LNCaP clone FGC (cell line): Measurements from ENCODE around the gene WDHD1.
"Not testable (repeated sequence)": the region's sequence is repeated elsewhere in the genome, so short reads cannot be mapped to it uniquely, and the experiment has no call there.

Experiments used
- DNase-seq: peaks from one replicate; pipeline ENCODE4 v3.0.0-alpha.2; 2011; ENCODE audit warnings: low read depth
- H3K4me3 ChIP-seq: 2 replicates; pipeline ENCODE4 v1.5.1; 2011; ENCODE audit warnings: mild to moderate bottlenecking, low read depth, low read length, control low read depth
- CTCF ChIP-seq: IDR thresholded peaks from 2 replicates; pipeline ENCODE4 v1.5.1; 2012; ENCODE audit warnings: mild to moderate bottlenecking; ENCODE audit not compliant: control insufficient read depth, insufficient read depth; ENCODE audit errors: extremely low read depth

Gene WDHD1

GRCh38 chr14:54901380-54902142 lies 125.3 kb downstream of the WDHD1 start:
- DNase-seq, result no peak
- H3K4me3 ChIP-seq, result peak overlapping the region; percentile 73
- no peak for TF ChIP-seq CTCF

- H3K4me3 ChIP-seq, result no peak overlapping the region
- TF ChIP-seq CTCF, result no peak
These were observed 127.3 kb downstream of the WDHD1 start for GRCh38 chr14:54899573-54899972.

GRCh38 chr14:54897809-54898555 lies 128.9 kb downstream of the WDHD1 start:
- not testable (repeated sequence) for H3K4me3 ChIP-seq, DNase-seq

More at GRCh38 chr14:54899573-54899972, 127.3 kb downstream of the WDHD1 start:
- DNase-seq, result no peak

GRCh38 chr14:54895683-54896082 lies 131.2 kb downstream of the WDHD1 start:
- DNase-seq, result no peak
- no peak for TF ChIP-seq CTCF
- no peak overlapping the region for H3K4me3 ChIP-seq

GRCh38 chr14:54894995-54895394 lies 131.9 kb downstream of the WDHD1 start:
- no peak for DNase-seq
- H3K4me3 ChIP-seq, result no peak overlapping the region

GRCh38 chr14:54893151-54893760 lies 133.6 kb downstream of the WDHD1 start:
- DNase-seq, result peak; percentile 25
- H3K4me3 ChIP-seq, result no peak overlapping the region
- TF ChIP-seq CTCF, result peak; percentile 57

More at GRCh38 chr14:54894995-54895394, 131.9 kb downstream of the WDHD1 start:
- TF ChIP-seq CTCF, result no peak
